SK-N-SH (cell line): ENCODE measurements around the gene TRAK1. TPM values are rescaled to one million over a fixed set of nuclear protein-coding genes. Genes with fewer than 3 reads are reported as not detected.

ENCODE experiments used
- CTCF ChIA-PET: fragments of 300-600, 350-600 bp; formaldehyde crosslinking; extraction: SDS; loops from one replicate; lab custom pipeline; 2021; lab: Yijun Ruan, JAX
- POLR2A ChIA-PET: fragments of 350-600 bp; sonication (Branson Sonifier 250); formaldehyde crosslinking; extraction: SDS; loops from one replicate; lab custom pipeline; 2020; ENCODE audit warnings: antibody characterized with exemption, inconsistent platforms; lab: Yijun Ruan, JAX
- DNase-seq: peaks from one replicate; pipeline ENCODE4 v3.0.0; 2012
- H2AFZ ChIP-seq: fragments of 200-600 bp; sonication (generic); 2 replicates; pipeline ENCODE4 v1.8.1; 2016; ENCODE audit warnings: antibody characterized with exemption, mild to moderate bottlenecking, low read depth
- H3F3A ChIP-seq: fragments of 200-600 bp; sonication (generic); replicated peaks from 2 replicates; pipeline ENCODE3; 2016; ENCODE audit warnings: antibody characterized with exemption, mild to moderate bottlenecking; ENCODE audit not compliant: insufficient read depth
- H3K27ac ChIP-seq, 2 experiments: fragments of 200-500 bp in 1 of 2; fragments of 200-600 bp in 1 of 2; sonication (Bioruptor generic) in 1 of 2; sonication (generic), shearing (Covaris generic) in 1 of 2; 2 replicates each; pipeline versions ENCODE4 v1.5.1 to v1.6.1; 2014 to 2016; ENCODE audit warnings: low read depth in 2 of 2, inconsistent platforms in 1 of 2, low read length in 1 of 2, mild to moderate bottlenecking in 1 of 2, mixed read lengths in 1 of 2
- H3K27me3 ChIP-seq: fragments of 200-600 bp; sonication (generic), shearing (Covaris generic); 2 replicates; pipeline ENCODE4 v1.6.1; 2016; ENCODE audit warnings: mixed run types; ENCODE audit not compliant: insufficient read depth
- H3K36me3 ChIP-seq, 2 experiments: fragments of 200-500 bp in 1 of 2; fragments of 200-600 bp in 1 of 2; sonication (Bioruptor generic) in 1 of 2; sonication (generic) in 1 of 2; replicated peaks in 1 of 2; 2 replicates each; pipeline versions ENCODE3 to v1.5.1; 2014 to 2016; ENCODE audit warnings: low read length in 1 of 2, mild to moderate bottlenecking in 1 of 2; ENCODE audit not compliant: insufficient read depth in 2 of 2, control insufficient read depth in 1 of 2
- H3K4me1 ChIP-seq, 2 experiments: fragments of 200-500 bp in 1 of 2; fragments of 200-600 bp in 1 of 2; sonication (Bioruptor generic) in 1 of 2; sonication (generic), shearing (Covaris generic) in 1 of 2; 2 replicates each; pipeline versions ENCODE4 v1.5.1 to v1.6.1; 2014 to 2016; ENCODE audit warnings: low read depth in 1 of 2, low read length in 1 of 2, mixed run types in 1 of 2; ENCODE audit not compliant: insufficient read depth in 2 of 2, control insufficient read depth in 1 of 2
- H3K4me2 ChIP-seq: fragments of 200-600 bp; sonication (generic), shearing (Covaris generic); 2 replicates; pipeline ENCODE4 v1.6.1; 2017; ENCODE audit warnings: mixed run types
- H3K4me3 ChIP-seq, 2 experiments: fragments of 200-500 bp in 1 of 2; fragments of 200-600 bp in 1 of 2; sonication (Bioruptor generic) in 1 of 2; sonication (generic), shearing (Covaris generic) in 1 of 2; 2 replicates each; pipeline versions ENCODE4 v1.5.1 to v1.8.1; 2014 to 2016; ENCODE audit warnings: low read depth in 2 of 2, inconsistent platforms in 1 of 2, low read length in 1 of 2, mild to moderate bottlenecking in 1 of 2, mixed read lengths in 1 of 2, moderate library complexity in 1 of 2
- H3K79me2 ChIP-seq: fragments of 200-600 bp; sonication (generic); 2 replicates; pipeline ENCODE4 v1.8.1; 2017; ENCODE audit warnings: mild to moderate bottlenecking; ENCODE audit not compliant: insufficient read depth
- H3K9ac ChIP-seq: fragments of 200-600 bp; sonication (generic); 2 replicates; pipeline ENCODE4 v1.6.1; 2017; ENCODE audit warnings: mixed run types
- H3K9me2 ChIP-seq: fragments of 200-600 bp; sonication (generic); 2 replicates; pipeline ENCODE4 v1.6.1; 2017; ENCODE audit warnings: mixed run types
- H3K9me3 ChIP-seq: fragments of 200-600 bp; sonication (generic); 2 replicates; pipeline ENCODE4 v1.6.1; 2017; ENCODE audit warnings: mixed run types, mild to moderate bottlenecking, moderate library complexity
- H4K20me1 ChIP-seq: fragments of 200-600 bp; sonication (generic); 2 replicates; pipeline ENCODE4 v1.6.1; 2017; ENCODE audit warnings: mild to moderate bottlenecking, mixed run types; ENCODE audit not compliant: insufficient read depth
- CHD2 ChIP-seq: fragments of 150-350 bp; IDR thresholded peaks from 2 replicates; pipeline ENCODE4 v1.6.1; 2018; ENCODE audit warnings: low read length; ENCODE audit not compliant: partially characterized antibody
- EP300 ChIP-seq, 2 experiments: IDR thresholded peaks; 2 replicates each; pipeline versions ENCODE4 v1.4.0 to v1.6.1; 2012; ENCODE audit warnings: borderline replicate concordance in 1 of 2, low read depth in 1 of 2, low read length in 1 of 2
- GABPA ChIP-seq: IDR thresholded peaks from 2 replicates; pipeline ENCODE4 v1.4.0; 2012; ENCODE audit warnings: low read depth, mild to moderate bottlenecking
- GATA2 ChIP-seq: sonication (generic); formaldehyde crosslinking; IDR thresholded peaks from 2 replicates; pipeline ENCODE4 v1.5.0; 2020; ENCODE audit warnings: mild to moderate bottlenecking, missing genetic modification reagents
- JUND ChIP-seq: IDR thresholded peaks from 2 replicates; pipeline ENCODE4 v1.4.0; 2012
- MEF2A ChIP-seq: IDR thresholded peaks from 2 replicates; pipeline ENCODE4 v1.4.0; 2012; ENCODE audit warnings: low read depth, borderline replicate concordance
- NRF1 ChIP-seq: IDR thresholded peaks from 2 replicates; pipeline ENCODE4 v1.6.1; 2012; ENCODE audit warnings: low read depth, mild to moderate bottlenecking, low read length
- REST ChIP-seq: IDR thresholded peaks from 2 replicates; pipeline ENCODE4 v1.6.1; 2012; ENCODE audit warnings: mild to moderate bottlenecking, low read depth, low read length, moderate library complexity
- TCF12 ChIP-seq: IDR thresholded peaks from 2 replicates; pipeline ENCODE4 v1.4.0; 2012
- USF1 ChIP-seq: IDR thresholded peaks from 2 replicates; pipeline ENCODE4 v1.4.0; 2012; ENCODE audit warnings: low read depth, borderline replicate concordance
- WGBS: methylation state at CpG from one replicate; pipeline ENCODE4 v1.1.6; 2017; ENCODE audit warnings: low lambda C conversion rate; 5-methylcytosine and 5-hydroxymethylcytosine counted together
- polyA plus RNA-seq, 3 experiments: library from polyadenylated mRNA; depleted of rRNA; stranded (reverse); fragments of >200 nt; gene quantifications; 2 replicates each; pipeline ENCODE4 v1.2.3, GENCODE V29; 2012

The TRAK1 gene
- polyA plus RNA-seq, 1 of the 3 experiments (the other 2 are of a cell fraction): 12.5 TPM

- no peak for DNase-seq
Measured at GRCh38 chr3:42084586-42084985, 6.6 kb upstream of the TRAK1 start.

GRCh38 chr3:42085641-42086376 is 5.3 kb upstream of the TRAK1 start:
- CTCF ChIA-PET: interaction anchor here (1.9 to 6.1 kb wide), 2 partner anchors 14 kb away, joined by 5 to 46 read pairs; no protein-coding TSS in a partner anchor

More at GRCh38 chr3:42084586-42084985, 6.6 kb upstream of the TRAK1 start:
- H3F3A ChIP-seq: no peaks in the 10 kb centered on the region
- no peaks in the 10 kb centered on the region for H3K9me2 ChIP-seq
- 83% methylated on average over 2 of the region's 3 CpGs for WGBS
- CTCF ChIA-PET: interaction anchor here (0.8 to 6.1 kb wide), 3 partner anchors 12 to 107 kb away, joined by 3 to 46 read pairs (median 5); no protein-coding TSS in a partner anchor
- H3K79me2 ChIP-seq: peaks cover 16% of the 10 kb centered on the region
- H3K27ac ChIP-seq: no peak overlapping the region
- no peak overlapping the region for H2AFZ ChIP-seq
- TF ChIP-seq JUND: no peak
- H3K4me2 ChIP-seq: no peak overlapping the region
- H3K9me3 ChIP-seq: no peaks in the 10 kb centered on the region
- H3K4me1 ChIP-seq: peaks cover 2 to 9% of the 10 kb centered on the region in 2 experiments; a peak in 2 of 4 replicates
- no peaks in the 10 kb centered on the region for H4K20me1 ChIP-seq
- H3K27me3 ChIP-seq: no peaks in the 10 kb centered on the region
- no peak overlapping the region for H3K9ac ChIP-seq
- peaks cover 0 to under 1% of the 10 kb centered on the region in 2 experiments for H3K36me3 ChIP-seq
- no peak overlapping the region for H3K4me3 ChIP-seq
- POLR2A ChIA-PET: no interaction called here

More at GRCh38 chr3:42085641-42086376, 5.3 kb upstream of the TRAK1 start:
- Histone ChIP-seq H3K9me3 (no peaks in the 10 kb centered on the region), H4K20me1 (no peaks in the 10 kb centered on the region), H3K4me3 (no peak overlapping the region), H3F3A (no peaks in the 10 kb centered on the region), H3K4me2 (no peak overlapping the region), H3K27ac (no peak overlapping the region), H3K9me2 (no peaks in the 10 kb centered on the region), H3K9ac (no peak overlapping the region), H2AFZ (no peak overlapping the region), H3K4me1 (no peaks in the 10 kb centered on the region), H3K27me3 (no peaks in the 10 kb centered on the region), H3K79me2 (peaks cover 16% of the 10 kb centered on the region), H3K36me3 (peaks cover 2 to 5% of the 10 kb centered on the region in 2 experiments)
- 92% methylated on average over 11 of the region's 11 CpGs for WGBS
- TF ChIP-seq TCF12 (no peak), REST (no peak), GATA2 (CRISPR knock-in tag) (no peak), GABPA (no peak), EP300 (IDR thresholded peaks at IDR 0.05; ENCODE audit: borderline replicate concordance in 1 of 2, low read depth in 1 of 2, low read length in 1 of 2) (no peak), NRF1 (no peak), USF1 (no peak), MEF2A (no peak), CHD2 (no peak)
- DNase-seq: no peak
- POLR2A ChIA-PET: interaction anchor here (0.7 kb wide), 1 partner anchor 399 kb away, joined by 3 read pairs; no protein-coding TSS in a partner anchor
